ENCODE measurements around the gene HRH2. TPM values are rescaled to one million over a fixed set of nuclear protein-coding genes. Genes with fewer than 3 reads are reported as not detected.
"Not testable (repeated sequence)": the region's sequence is repeated elsewhere in the genome, so short reads cannot be mapped to it uniquely, and the experiment has no call there.

Gene HRH2
- total RNA-seq, 1 donor from 2014 or later = 5.7 TPM

DNA sequence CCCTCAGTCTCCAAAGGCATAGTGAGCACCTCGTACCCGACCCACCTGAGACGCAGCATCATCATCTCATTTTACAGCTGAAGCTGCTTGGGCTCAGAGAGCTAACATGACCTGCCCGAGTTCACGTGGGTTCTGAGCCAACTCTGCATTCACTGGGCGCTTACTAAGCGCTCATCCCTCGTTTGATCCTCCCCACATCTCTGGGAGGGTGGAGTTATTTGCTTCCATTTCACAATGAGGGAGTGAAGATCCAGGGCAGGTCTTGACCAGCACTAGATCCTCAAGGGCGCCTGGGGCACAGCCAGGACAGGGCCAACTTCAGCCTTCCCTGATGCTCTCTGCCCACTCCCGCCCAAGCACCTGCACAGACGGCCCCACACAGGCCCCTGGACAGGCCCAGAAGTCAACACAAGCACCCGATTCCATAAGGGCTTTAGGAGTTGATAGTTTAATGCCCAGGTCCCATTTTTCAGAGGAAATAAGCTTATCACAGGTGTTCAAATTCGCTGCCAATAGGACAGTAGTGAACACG, 80.8 kb downstream of the HRH2 start:
- peak; percentile 31 for DNase-seq (ENCODE audit: low spot score)

DNA sequence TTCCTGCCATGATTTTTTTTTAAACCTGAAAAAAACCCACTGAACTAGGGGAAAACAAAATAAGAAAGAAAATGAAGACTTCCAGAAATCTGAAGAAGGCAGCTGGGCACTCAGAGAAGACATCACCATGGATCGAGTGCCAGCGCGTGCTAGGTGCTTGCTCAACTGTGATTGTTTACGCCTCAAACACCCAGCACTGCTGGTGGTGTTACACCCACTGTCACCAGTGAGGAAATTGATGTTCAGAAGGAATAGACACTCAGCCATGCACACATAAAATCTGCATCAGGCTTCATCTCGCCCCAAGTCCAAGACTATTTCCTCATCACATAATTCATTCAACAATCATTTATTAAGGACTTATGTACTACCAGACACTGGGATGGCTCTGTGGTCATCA, 82.1 kb downstream of the HRH2 start:
- peak; percentile 12 for DNase-seq (ENCODE audit: low spot score)

DNA sequence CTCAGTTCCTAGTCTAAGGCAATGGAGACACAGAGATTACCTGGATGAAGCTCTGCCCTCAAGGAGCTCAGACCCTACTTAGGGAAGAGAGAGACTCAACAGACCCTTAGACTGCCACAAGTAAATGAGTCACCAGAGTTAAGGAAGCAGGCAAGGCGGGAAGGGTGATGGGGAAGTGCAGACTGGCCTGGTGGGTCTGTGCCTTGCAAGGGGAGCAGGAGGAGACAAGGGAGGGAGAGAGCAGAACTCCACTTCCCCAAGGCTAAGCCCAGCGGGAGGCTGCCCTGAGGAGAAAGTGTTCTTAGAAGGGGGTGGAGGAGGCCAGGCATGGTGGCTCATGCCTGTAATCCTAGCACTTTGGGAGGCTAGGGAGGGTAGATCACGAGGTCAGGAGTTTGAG, 83.7 kb downstream of the HRH2 start:
- peak; percentile 35 for DNase-seq (ENCODE audit: low spot score)

DNA sequence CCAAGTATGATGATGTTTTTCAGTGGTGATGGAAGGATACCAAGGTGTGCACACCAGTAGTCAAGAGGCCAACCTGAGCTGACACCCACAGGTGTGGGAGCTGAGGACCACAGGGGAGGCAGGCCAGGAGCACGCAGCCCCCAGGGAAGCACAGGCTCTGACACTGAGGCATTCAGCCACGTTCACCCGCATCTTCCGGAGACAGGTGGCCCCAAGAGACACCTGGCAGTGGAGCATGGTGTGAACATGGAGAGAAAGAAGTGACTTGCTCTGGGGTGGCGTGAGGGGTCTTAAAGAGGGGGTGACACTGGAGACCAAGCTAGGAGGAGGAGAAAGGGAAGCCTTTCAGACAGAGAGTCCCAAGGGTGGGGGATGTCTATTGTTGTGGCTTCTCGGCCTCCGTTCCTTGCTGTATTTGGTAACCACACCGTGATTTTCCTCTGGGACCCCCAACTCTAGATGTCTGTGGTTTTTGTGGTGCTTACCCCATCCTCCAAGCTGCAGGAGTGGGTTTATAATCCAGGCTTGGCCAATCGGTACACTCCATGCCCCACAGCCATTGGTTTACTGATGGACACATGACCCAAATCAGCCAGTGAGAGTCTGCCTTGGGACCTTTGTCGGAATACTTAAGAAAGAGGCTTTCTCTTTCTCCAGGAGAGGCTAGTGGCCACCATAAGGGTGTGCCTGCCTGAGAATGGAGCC, 84.6 kb downstream of the HRH2 start:
- DNase-seq (ENCODE audit: low spot score) = peak; percentile 27

DNA sequence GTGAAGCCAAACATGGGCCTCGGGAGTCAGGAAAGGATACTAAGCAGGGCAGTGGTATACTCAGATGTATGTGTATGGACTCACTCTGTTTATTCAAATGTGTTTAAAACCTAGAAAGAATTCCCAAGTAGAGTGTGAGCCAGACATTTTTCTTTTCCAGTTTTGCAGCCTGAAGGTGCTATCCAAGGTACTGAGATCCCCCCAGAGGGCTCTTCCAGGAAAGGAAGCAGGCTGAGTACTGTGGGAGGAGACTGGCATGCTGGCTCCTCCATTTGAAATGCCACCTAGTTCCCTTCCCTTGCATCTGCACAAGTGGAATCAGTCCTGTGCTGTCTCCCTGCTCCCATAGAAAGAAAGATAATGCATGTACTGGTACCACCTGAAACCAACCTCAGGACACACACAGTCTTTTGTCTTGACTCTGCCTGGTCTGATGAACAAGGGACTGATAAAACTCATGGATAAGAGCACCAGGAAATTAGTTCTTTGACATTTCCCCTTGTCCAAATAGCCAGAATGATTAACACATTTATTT, 85.9 kb downstream of the HRH2 start:
- peak; percentile 15 for DNase-seq (ENCODE audit: low spot score)

DNA sequence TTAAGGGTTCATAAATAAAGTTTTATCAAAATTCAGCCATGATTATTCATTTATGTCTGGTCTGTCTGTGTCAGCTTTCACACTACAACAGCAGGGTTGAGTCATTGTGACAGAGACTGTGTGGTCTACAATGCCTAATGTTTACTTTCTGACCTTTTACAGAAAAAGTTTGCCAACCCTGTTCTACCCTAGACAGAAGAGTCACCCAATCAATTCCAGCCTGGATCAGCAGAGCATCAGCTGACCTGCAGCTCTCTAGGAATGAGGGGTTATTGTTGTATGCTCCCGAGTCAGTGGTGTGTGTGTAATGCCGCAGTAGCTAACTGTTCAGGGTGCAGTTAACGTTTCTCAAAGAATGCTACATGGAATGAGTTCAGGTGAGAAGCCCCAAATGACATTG, 87.3 kb downstream of the HRH2 start:
- DNase-seq (ENCODE audit: low spot score) = no peak

DNA sequence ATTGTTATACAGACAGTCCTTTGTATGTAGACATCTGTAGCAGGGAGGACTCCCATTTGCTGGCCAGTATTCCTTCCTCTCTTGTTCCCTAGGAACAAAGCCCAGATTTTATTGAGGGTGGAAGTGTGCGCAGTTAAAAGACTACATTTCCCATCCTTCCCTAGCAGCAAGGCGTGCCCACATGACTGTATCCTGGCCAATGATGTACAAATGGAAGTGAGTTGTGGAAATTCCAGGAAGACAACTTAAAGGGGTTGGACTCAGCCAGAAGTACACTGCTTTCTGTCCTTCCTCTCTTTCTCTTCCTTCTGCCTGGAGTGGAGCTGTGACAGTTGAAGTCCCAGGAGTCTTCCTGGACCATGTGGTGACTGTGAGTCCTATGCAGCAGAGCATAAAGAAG, 89.0 kb downstream of the HRH2 start:
- DNase-seq (ENCODE audit: low spot score) = peak; percentile 10

DNA sequence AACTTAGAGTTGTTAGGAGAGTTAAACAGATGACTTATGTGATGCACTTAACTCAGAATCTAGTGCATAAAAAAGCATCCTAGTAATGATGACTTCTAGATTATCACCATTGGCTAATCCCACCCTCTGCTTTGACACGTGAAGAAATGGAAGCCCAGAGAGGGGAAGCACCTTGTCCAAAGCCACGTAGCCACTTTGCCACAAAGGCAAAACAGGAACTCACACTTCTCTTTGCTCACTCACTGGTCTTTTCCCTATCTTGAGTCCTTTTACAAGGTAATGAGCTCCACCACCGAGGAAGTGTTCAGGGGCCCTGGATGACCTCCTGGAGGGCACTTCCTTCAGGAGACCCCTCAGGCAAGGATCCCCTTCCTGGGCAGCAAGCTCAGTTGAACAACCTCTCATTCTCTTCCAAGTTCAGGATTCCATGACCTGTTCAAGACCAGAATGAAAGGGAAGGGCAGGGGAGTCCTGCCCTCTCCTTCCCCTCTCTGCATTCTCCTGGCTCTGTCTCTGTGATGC, 89.7 kb downstream of the HRH2 start:
- DNase-seq (ENCODE audit: low spot score) = peak; percentile 7

DNA sequence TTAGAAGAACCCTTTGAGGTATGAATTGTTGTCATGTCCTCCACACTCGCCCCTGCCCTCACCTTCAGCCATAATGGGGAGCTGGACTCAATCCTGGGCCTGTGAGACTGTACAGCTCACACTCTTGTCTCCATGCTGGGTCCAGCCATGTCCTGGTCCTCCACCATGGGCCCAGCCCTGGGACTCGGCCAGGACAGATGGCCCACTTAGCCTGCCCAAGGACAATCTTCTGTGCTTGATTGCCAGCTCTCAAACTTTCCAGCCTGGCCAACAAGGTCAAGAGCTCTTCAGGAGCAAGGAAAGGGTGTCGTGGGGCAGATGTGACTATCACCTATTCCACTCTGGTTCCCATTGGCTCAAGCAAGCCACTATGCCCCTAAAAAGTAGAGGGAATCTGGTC, 90.8 kb downstream of the HRH2 start:
- peak; percentile 14 for DNase-seq (ENCODE audit: low spot score)

DNA sequence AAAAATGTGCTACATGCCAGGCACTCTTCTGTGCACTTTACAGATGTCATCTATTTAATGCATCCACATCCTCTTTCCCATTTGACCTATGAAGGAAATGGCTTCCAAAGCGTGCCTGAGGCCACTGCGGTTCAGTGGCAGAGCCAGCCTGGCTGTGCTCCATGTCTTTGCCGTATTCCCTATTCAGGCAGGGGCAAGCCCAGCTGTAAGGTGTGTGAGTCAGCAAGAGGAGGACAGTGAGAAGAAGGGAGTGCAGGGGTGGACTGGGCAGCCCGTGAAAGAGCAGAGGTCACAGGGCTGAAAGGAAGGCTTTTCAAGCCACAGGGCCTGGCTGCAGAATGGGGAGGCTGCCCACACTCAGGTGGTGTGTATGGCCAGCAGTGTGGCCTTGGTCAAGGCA, 91.7 kb downstream of the HRH2 start:
- DNase-seq (ENCODE audit: low spot score) = no peak

DNA sequence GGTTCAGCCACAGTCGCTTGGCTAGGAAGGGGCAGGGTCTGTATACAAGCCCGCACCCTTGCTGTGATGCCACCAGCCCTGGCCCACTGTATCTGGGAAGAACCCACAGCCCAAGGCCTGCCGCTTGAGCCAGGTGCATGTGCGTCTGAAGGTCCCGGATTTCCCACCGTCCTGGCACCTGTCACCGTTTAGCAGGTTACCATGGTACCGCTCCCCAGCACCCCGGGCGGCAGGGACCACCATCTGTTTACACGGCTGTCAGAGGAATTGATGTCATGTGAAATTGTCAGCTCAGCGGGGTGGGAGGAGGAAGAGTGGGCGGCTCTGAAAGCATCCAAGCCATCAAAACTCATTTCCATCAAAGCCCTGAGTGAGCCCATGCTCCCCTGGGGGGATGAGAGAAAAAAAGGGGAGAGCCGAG, 92.7 kb downstream of the HRH2 start:
- DNase-seq (ENCODE audit: low spot score) = no peak

DNA sequence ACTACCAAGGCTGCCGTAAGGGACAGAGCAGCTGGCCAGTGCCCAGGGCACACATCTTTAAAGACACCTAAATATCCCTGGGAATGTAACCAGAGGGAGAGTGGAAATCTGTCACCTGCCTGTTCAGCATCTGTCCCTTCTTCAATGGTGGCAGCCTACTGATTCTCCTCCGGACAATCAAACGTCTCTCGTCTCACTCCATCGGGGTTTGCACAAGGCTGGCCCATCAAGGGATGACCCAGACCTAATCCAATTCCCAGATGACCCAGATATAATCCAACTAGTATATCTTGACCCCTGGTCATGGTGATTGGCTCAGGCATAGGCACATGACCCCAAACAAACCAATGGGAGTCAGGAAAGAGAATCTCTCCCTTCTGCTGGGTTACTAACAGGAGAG, 93.5 kb downstream of the HRH2 start:
- DNase-seq (ENCODE audit: low spot score) = no peak

DNA sequence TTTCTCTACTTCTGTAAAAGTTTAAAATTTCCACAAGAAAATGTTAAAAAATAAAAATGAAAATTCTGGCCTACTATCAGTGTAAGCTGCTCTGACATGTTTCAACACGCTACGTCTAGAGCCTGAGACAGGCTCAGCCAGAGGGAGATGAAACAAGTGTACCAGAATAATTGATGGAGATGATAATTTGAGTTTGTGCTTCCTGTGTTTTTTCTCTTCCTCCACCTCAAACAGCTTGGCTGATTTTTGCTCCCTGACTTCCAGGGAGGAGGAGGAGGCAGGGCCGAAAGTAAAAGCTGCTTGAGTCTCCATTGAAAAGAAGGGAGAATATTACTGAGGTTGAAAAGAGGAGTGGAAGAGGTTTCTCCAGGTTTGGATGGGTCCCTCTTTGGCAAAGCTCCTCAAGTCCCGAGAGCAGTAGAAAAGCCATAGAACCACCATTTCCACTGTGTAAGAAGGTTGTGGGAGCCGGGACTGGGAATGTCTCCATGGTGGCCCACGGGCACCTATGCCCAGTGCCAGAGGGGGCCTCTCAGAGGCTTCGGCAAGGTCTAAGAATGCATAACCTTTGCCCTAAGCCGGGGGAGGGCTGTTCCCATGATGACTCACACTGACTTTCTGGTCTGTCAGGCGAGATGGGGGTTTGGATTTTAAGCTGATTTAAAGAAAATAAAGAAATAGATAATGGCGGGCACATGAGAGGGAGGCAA, 95.1 kb downstream of the HRH2 start:
- DNase-seq (ENCODE audit: low spot score) = peak; percentile 20

DNA sequence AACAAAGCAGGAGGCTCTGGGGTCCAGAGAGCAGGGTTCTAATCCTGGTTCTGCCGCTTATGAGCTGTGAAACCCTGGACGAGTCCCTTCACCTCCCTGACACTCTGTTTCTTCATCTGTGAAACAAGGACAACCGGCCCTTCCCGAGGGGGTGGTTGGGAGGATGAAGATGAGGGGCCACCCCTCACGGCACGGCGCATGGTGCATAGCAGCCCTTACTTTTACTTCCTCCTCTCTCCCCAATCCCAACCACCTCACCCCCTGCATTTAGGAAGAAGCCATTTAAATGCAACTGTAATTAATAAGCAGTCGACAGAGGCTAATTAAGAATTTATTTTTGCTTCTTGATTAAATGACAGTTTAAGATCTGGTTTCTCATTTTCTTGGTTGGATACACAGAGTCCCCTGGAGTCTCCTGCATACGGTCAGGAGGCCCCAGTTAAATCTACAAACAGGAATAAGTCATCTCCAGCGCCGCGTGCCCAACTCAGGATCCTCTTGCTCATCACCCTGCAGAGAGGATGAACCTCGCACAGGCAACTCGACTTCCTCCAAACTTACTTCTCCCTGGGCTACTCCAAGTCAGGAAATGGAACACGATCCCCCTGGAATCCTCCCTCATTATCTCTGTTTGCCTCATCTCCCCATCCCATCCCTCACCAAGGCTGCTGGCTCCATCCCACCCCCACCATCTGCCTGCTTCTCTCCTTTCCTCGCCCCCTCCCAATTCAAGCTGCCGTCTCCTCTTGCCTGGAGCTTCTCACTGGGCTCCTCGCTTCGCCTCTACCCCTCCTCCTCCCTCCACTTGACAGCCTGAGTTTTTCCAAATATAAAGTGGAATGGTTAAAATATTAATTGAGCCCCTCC, 95.9 kb downstream of the HRH2 start:
- DNase-seq (ENCODE audit: low spot score) = peak; percentile 33

DNA sequence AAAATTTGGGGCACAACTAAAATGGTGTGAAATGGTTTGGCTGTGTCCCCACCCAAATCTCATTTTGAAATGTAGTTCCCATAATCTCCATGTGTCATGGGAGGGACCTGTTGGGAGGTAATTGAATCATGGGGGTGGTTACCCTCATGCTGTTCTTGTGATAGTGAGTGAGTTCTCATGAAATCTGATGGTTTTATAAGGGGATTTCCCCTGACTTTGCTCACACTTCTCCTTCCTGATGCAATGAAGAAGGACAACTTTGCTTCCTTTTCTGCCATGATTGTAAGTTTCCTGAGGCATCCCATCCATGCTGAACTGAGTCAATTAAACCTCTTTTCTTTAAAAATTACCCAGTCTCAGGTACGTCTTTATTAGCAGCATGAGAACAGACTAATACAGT, 102.1 kb downstream of the HRH2 start:
- not testable (repeated sequence) for DNase-seq (ENCODE audit: low spot score)

Other genes with a start within 250 kb of the HRH2 start
- 2.9 TPM for gene DRD1, start 213.9 kb upstream of the HRH2 start, total RNA-seq
- gene SFXN1, start 179.5 kb upstream of the HRH2 start, total RNA-seq = 36.4 TPM
- not detected for gene CPLX2, start 213.5 kb downstream of the HRH2 start, total RNA-seq